WTC11 (cell line): ENCODE data around the gene TFEB. TPM values are rescaled to one million over a fixed set of nuclear protein-coding genes. Genes with fewer than 3 reads are reported as not detected.
A peak's percentile ranks its signal among the peaks of the same experiment; 100 is the strongest.

Experiments
- ATAC-seq: fragments of 200-7000 bp; cut with Tn5 transposase; 2 replicates; pipeline ENCODE4 v1.10.0; 2021; ENCODE audit warnings: mild to moderate bottlenecking, moderate library complexity
- CTCF ChIA-PET: fragments of 300-600 bp; sonication (Branson Sonifier 250); formaldehyde crosslinking; loops from one replicate; lab custom pipeline; 2021; ENCODE audit warnings: antibody characterized with exemption; lab: Charles Lee
- POLR2A ChIA-PET: fragments of 350-600 bp; sonication (Branson Sonifier 250); formaldehyde crosslinking; loops from one replicate; lab custom pipeline; 2021; ENCODE audit warnings: antibody characterized with exemption; lab: Charles Lee
- DNase-seq: peaks from one replicate; pipeline ENCODE4 v3.0.0; 2021; ENCODE audit warnings: low spot score
- H3K27ac Mint-ChIP-seq: 2 replicates; pipeline ENCODE4 v1.8.0; 2021; ENCODE audit warnings: mixed read lengths
- H3K27me3 Mint-ChIP-seq: 2 replicates; pipeline ENCODE4 v1.8.0; 2021; ENCODE audit warnings: low read depth, mild to moderate bottlenecking, moderate library complexity, mixed read lengths
- H3K36me3 Mint-ChIP-seq: 2 replicates; pipeline ENCODE4 v1.8.0; 2021; ENCODE audit warnings: mixed read lengths
- H3K4me1 Mint-ChIP-seq: 2 replicates; pipeline ENCODE4 v1.8.0; 2022; ENCODE audit warnings: mixed read lengths
- H3K4me3 Mint-ChIP-seq: 2 replicates; pipeline ENCODE4 v1.8.0; 2021; ENCODE audit warnings: mild to moderate bottlenecking, moderate library complexity, mixed read lengths
- H3K9me3 Mint-ChIP-seq: 2 replicates; pipeline ENCODE4 v1.8.0; 2021; ENCODE audit warnings: mixed read lengths
- ATF6 ChIP-seq: sonication (generic); formaldehyde crosslinking; IDR thresholded peaks from 2 replicates; pipeline ENCODE4 v1.8.1; 2023; ENCODE audit warnings: mild to moderate bottlenecking, missing genetic modification reagents
- CDX4 ChIP-seq: fragments of 250-450 bp; sonication (Bioruptor Pico); IDR thresholded peaks from 2 replicates; pipeline ENCODE4 v1.9.0; 2021; ENCODE audit warnings: moderate library complexity, mild to moderate bottlenecking, inconsistent platforms, borderline replicate concordance
- CREM ChIP-seq: sonication (generic); formaldehyde crosslinking; IDR thresholded peaks from 2 replicates; pipeline ENCODE4 v1.8.1; 2022; ENCODE audit warnings: mild to moderate bottlenecking, missing genetic modification reagents, moderate library complexity
- CTCF ChIP-seq: fragments of 200-600 bp; IDR thresholded peaks from 2 replicates; pipeline ENCODE4 v1.8.0; 2022; ENCODE audit warnings: antibody characterized with exemption
- FOXP1 ChIP-seq: sonication (generic); formaldehyde crosslinking; IDR thresholded peaks from 2 replicates; pipeline ENCODE4 v1.8.0; 2022; ENCODE audit warnings: missing genetic modification reagents, mild to moderate bottlenecking, moderate library complexity, borderline replicate concordance
- GRHL2 ChIP-seq: fragments of 250-450 bp; sonication (Bioruptor Pico); IDR thresholded peaks from 2 replicates; pipeline ENCODE4 v1.8.0; 2022; ENCODE audit warnings: mild to moderate bottlenecking, moderate library complexity; ENCODE audit not compliant: insufficient replicate concordance, severe bottlenecking
- JUN ChIP-seq: sonication (generic); formaldehyde crosslinking; IDR thresholded peaks from 2 replicates; pipeline ENCODE4 v1.8.0; 2023; ENCODE audit warnings: mild to moderate bottlenecking, missing genetic modification reagents
- MAX ChIP-seq: sonication (generic); formaldehyde crosslinking; IDR thresholded peaks from 2 replicates; pipeline ENCODE4 v1.8.0; 2022; ENCODE audit warnings: mild to moderate bottlenecking, missing genetic modification reagents
- MLX ChIP-seq: sonication (generic); formaldehyde crosslinking; IDR thresholded peaks from 2 replicates; pipeline ENCODE4 v1.8.1; 2023; ENCODE audit warnings: mild to moderate bottlenecking, missing genetic modification reagents, moderate library complexity
- MXD4 ChIP-seq: fragments of 250-450 bp; sonication (Bioruptor Pico); IDR thresholded peaks from 2 replicates; pipeline ENCODE4 v1.8.0; 2021; ENCODE audit warnings: mild to moderate bottlenecking, moderate library complexity, borderline replicate concordance
- PRDM15 ChIP-seq: sonication (generic); formaldehyde crosslinking; IDR thresholded peaks from 2 replicates; pipeline ENCODE4 v1.8.0; 2022; ENCODE audit warnings: missing genetic modification reagents
- SMAD3 ChIP-seq: sonication (generic); formaldehyde crosslinking; IDR thresholded peaks from 2 replicates; pipeline ENCODE4 v1.8.0; 2022; ENCODE audit warnings: missing genetic modification reagents, mild to moderate bottlenecking, borderline replicate concordance
- TEAD4 ChIP-seq: sonication (generic); formaldehyde crosslinking; IDR thresholded peaks from 2 replicates; pipeline ENCODE4 v1.8.0; 2022; ENCODE audit warnings: mild to moderate bottlenecking, missing genetic modification reagents
- TP53 ChIP-seq: sonication (generic); formaldehyde crosslinking; IDR thresholded peaks from 2 replicates; pipeline ENCODE4 v1.8.1; 2023; ENCODE audit warnings: mild to moderate bottlenecking, missing genetic modification reagents
- ZBTB43 ChIP-seq: sonication (generic); formaldehyde crosslinking; IDR thresholded peaks from 2 replicates; pipeline ENCODE4 v1.8.1; 2023; ENCODE audit warnings: mild to moderate bottlenecking, missing genetic modification reagents
- ZMAT4 ChIP-seq: fragments of 250-450 bp; sonication (Bioruptor Pico); IDR thresholded peaks from 2 replicates; pipeline ENCODE4 v1.9.0; 2021; ENCODE audit warnings: mild to moderate bottlenecking
- ZNF138 ChIP-seq: sonication (generic); formaldehyde crosslinking; conservative IDR thresholded peaks from 2 replicates; pipeline ENCODE4 v1.8.1; 2022; ENCODE audit warnings: mild to moderate bottlenecking, moderate library complexity, missing genetic modification reagents
- ZNF263 ChIP-seq: sonication (generic); formaldehyde crosslinking; IDR thresholded peaks from 2 replicates; pipeline ENCODE4 v1.8.1; 2022; ENCODE audit warnings: low read depth, mild to moderate bottlenecking, moderate library complexity, missing genetic modification reagents
- total RNA-seq: library from RNA; stranded (reverse); gene quantifications from 3 replicates; pipeline ENCODE4 v1.2.3, GENCODE V29; 2021

TFEB gene
- total RNA-seq, 1 experiment from 2014 or later: 3.9 TPM

GRCh38 chr6:41733360-41733706, 2.1 kb downstream of the TFEB start:
- peaks cover 51% of the 10 kb centered on the region for H3K4me1 Mint-ChIP-seq
- TF ChIP-seq CTCF: no peak
- TF ChIP-seq GRHL2 (CRISPR knock-in tag): no peak
- no peak for TF ChIP-seq ZBTB43 (CRISPR knock-in tag)
- no peak for TF ChIP-seq ATF6 (CRISPR knock-in tag)
- no peak for TF ChIP-seq CREM (CRISPR knock-in tag)
- TF ChIP-seq ZNF263 (CRISPR knock-in tag): no peak
- TF ChIP-seq SMAD3 (CRISPR knock-in tag): no peak
- no peak for TF ChIP-seq MLX (CRISPR knock-in tag)
- TF ChIP-seq TEAD4 (CRISPR knock-in tag): no peak
- TF ChIP-seq ZMAT4 (CRISPR knock-in tag): no peak
- TF ChIP-seq MAX (CRISPR knock-in tag): no peak
- no peak for TF ChIP-seq FOXP1
- TF ChIP-seq TP53 (CRISPR knock-in tag): no peak
- TF ChIP-seq JUN (CRISPR knock-in tag): no peak
- TF ChIP-seq CDX4 (CRISPR knock-in tag): no peak

GRCh38 chr6:41732591-41733359, 2.6 kb downstream of the TFEB start:
- Mint-ChIP-seq H3K36me3 (no peaks in the 10 kb centered on the region), H3K4me3 (peak overlapping the region; percentile 86), H3K27me3 (peaks cover 18% of the 10 kb centered on the region), H3K9me3 (no peaks in the 10 kb centered on the region), H3K4me1 (peaks cover 55% of the 10 kb centered on the region), H3K27ac (no peak overlapping the region)
- no peak for ATAC-seq
- ChIA-PET POLR2A (interaction anchor here (1.0 kb wide), 1 partner anchor 16 kb away, joined by 3 read pairs; no protein-coding TSS in a partner anchor), CTCF (interaction anchor here (0.9 to 4.6 kb wide), 12 partner anchors 9 to 372 kb away, joined by 3 to 51 read pairs (median 8); partner anchors contain the start of genes BYSL, FRS3, MED20 and TOMM6)
- no peak for DNase-seq
- TF ChIP-seq PRDM15 (CRISPR knock-in tag) (peak; percentile 58; the same call in 1 of the 2 replicates), ZBTB43 (CRISPR knock-in tag) (no peak), ZNF138 (no peak), MXD4 (no peak)

More at GRCh38 chr6:41733360-41733706, 2.1 kb downstream of the TFEB start:
- Mint-ChIP-seq H3K27me3 (peaks cover 18% of the 10 kb centered on the region), H3K36me3 (no peaks in the 10 kb centered on the region), H3K27ac (no peak overlapping the region), H3K4me3 (peak overlapping the region; percentile 86), H3K9me3 (no peaks in the 10 kb centered on the region)
- POLR2A ChIA-PET: interaction anchor here (0.6 to 1.3 kb wide), 3 partner anchors 16 to 146 kb away, joined by 3 to 5 read pairs (median 4); no protein-coding TSS in a partner anchor
- ATAC-seq (no peak), DNase-seq (no peak)
- CTCF ChIA-PET: interaction anchor here (0.6 to 4.6 kb wide), 22 partner anchors 10 to 665 kb away, joined by 3 to 51 read pairs (median 8); partner anchors contain the start of genes BYSL, FRS3, MED20 and TOMM6
